H1 (cell line): ENCODE results near the gene GULP1. TPM values are rescaled to one million over a fixed set of nuclear protein-coding genes. Genes with fewer than 3 reads are reported as not detected.

ENCODE experiments used
- CTCF ChIA-PET: fragments of 300-600 bp; sonication (Branson Sonifier 250); formaldehyde crosslinking; loops from one replicate; lab custom pipeline; 2021; ENCODE audit not compliant: partially characterized antibody; lab: Charles Lee
- POLR2A ChIA-PET: fragments of 300-600 bp; sonication (Branson Sonifier 250); formaldehyde crosslinking; loops from one replicate; lab custom pipeline; 2021; ENCODE audit warnings: inconsistent platforms; ENCODE audit not compliant: partially characterized antibody; lab: Charles Lee
- DNase-seq, 2 experiments: peaks; one replicate each; pipeline versions ENCODE4 v3.0.0 to v3.0.0-alpha.2; 2010 to 2022; ENCODE audit warnings: low spot score in 2 of 2, low read depth in 1 of 2, mixed read lengths in 1 of 2
- FAIRE-seq: peaks from 2 replicates; lab custom pipeline; 2011; peaks lifted over from hg19 to GRCh38; lab: Jason Lieb, UNC
- H2AFZ ChIP-seq: 2 replicates; pipeline ENCODE4 v1.8.1; 2012; ENCODE audit warnings: low read length, inconsistent platforms
- H2AK5ac ChIP-seq: 2 replicates; pipeline ENCODE4 v1.6.1; 2013; ENCODE audit warnings: low read depth, low read length
- H2BK120ac ChIP-seq: replicated peaks from 2 replicates; pipeline ENCODE3; 2013; ENCODE audit warnings: low read depth, low read length, inconsistent platforms
- H2BK12ac ChIP-seq: 2 replicates; pipeline ENCODE4 v1.6.1; 2013; ENCODE audit warnings: low read depth, low read length
- H2BK15ac ChIP-seq: 2 replicates; pipeline ENCODE4 v1.6.1; 2013; ENCODE audit warnings: low read length
- H2BK20ac ChIP-seq: 2 replicates; pipeline ENCODE4 v1.6.1; 2013; ENCODE audit warnings: low read length
- H2BK5ac ChIP-seq: 2 replicates; pipeline ENCODE4 v1.6.1; 2013; ENCODE audit warnings: low read depth, low read length
- H3K14ac ChIP-seq: 2 replicates; pipeline ENCODE4 v1.6.1; 2013; ENCODE audit warnings: inconsistent platforms; ENCODE audit not compliant: insufficient read length
- H3K18ac ChIP-seq: 2 replicates; pipeline ENCODE4 v1.6.1; 2013; ENCODE audit warnings: low read length; ENCODE audit errors: extremely low read depth
- H3K23ac ChIP-seq: 2 replicates; pipeline ENCODE4 v1.6.1; 2013; ENCODE audit warnings: inconsistent platforms; ENCODE audit not compliant: insufficient read length
- H3K23me2 ChIP-seq: 2 replicates; pipeline ENCODE4 v1.6.1; 2013; ENCODE audit warnings: low read depth, low read length
- H3K27ac ChIP-seq: 2 replicates; pipeline ENCODE4 v1.6.1; 2011; ENCODE audit warnings: low read depth, low read length, inconsistent platforms
- H3K27me3 ChIP-seq, 4 experiments: replicated peaks in 1 of 4; 1 replicate in 1 of 4; 2 replicates in 3 of 4; pipeline versions ENCODE4 v1.6.1 to v1.8.1; 2011 to 2013; ENCODE audit warnings: low read length in 3 of 4, mild to moderate bottlenecking in 3 of 4, inconsistent platforms in 2 of 4, mixed read lengths in 2 of 4, moderate library complexity in 1 of 4; ENCODE audit not compliant: control insufficient read depth in 3 of 4, insufficient read depth in 3 of 4; ENCODE audit errors: extremely low read depth in 1 of 4
- H3K36me3 ChIP-seq, 4 experiments: 2 replicates each; pipeline versions ENCODE4 v1.6.1 to v1.8.1; 2011 to 2013; ENCODE audit warnings: mild to moderate bottlenecking in 4 of 4, low read length in 3 of 4, moderate library complexity in 2 of 4, control low read depth in 1 of 4, inconsistent platforms in 1 of 4; ENCODE audit not compliant: insufficient read depth in 4 of 4, control insufficient read depth in 2 of 4
- H3K4ac ChIP-seq: replicated peaks from 2 replicates; pipeline ENCODE3; 2013; ENCODE audit warnings: low read length, low read depth, mixed read lengths, inconsistent platforms; ENCODE audit not compliant: insufficient read length
- H3K4me1 ChIP-seq, 4 experiments: replicated peaks in 1 of 4; 1 replicate in 1 of 4; 2 replicates in 3 of 4; pipeline versions ENCODE4 v1.6.1 to v1.8.1; 2011 to 2013; ENCODE audit warnings: low read length in 3 of 4, inconsistent platforms in 2 of 4, mixed read lengths in 1 of 4; ENCODE audit not compliant: insufficient read depth in 4 of 4, control insufficient read depth in 3 of 4
- H3K4me2 ChIP-seq, 2 experiments: 2 replicates each; pipeline versions ENCODE4 v1.6.1 to v1.8.1; 2011 to 2013; ENCODE audit warnings: low read depth in 2 of 2, low read length in 2 of 2, control low read depth in 1 of 2, inconsistent platforms in 1 of 2, mild to moderate bottlenecking in 1 of 2; ENCODE audit not compliant: insufficient read depth in 1 of 2
- H3K4me3 ChIP-seq, 4 experiments: fragments of 200-600, 300-600 bp in 1 of 4; sonication (generic), shearing (Covaris generic), sonication (Bioruptor Twin) in 1 of 4; 2 replicates each; pipeline versions ENCODE4 v1.5.1 to v1.8.1; 2011 to 2016; ENCODE audit warnings: low read length in 4 of 4, low read depth in 3 of 4, control low read depth in 2 of 4, inconsistent platforms in 2 of 4, mild to moderate bottlenecking in 2 of 4, mixed read lengths in 1 of 4, moderate library complexity in 1 of 4; ENCODE audit not compliant: insufficient read depth in 2 of 4; ENCODE audit errors: extremely low read depth in 1 of 4
- H3K56ac ChIP-seq: replicated peaks from 2 replicates; pipeline ENCODE3; 2013; ENCODE audit warnings: low read depth, mild to moderate bottlenecking, mixed read lengths, low read length, inconsistent platforms; ENCODE audit not compliant: insufficient read length
- H3K79me1 ChIP-seq: 2 replicates; pipeline ENCODE4 v1.6.1; 2013; ENCODE audit warnings: low read depth, low read length, control low read depth
- H3K79me2 ChIP-seq, 2 experiments: 2 replicates each; pipeline versions ENCODE4 v1.6.1 to v1.8.1; 2012 to 2013; ENCODE audit warnings: low read length in 2 of 2, mild to moderate bottlenecking in 2 of 2, inconsistent platforms in 1 of 2; ENCODE audit not compliant: insufficient read depth in 2 of 2, control insufficient read depth in 1 of 2
- H3K9ac ChIP-seq, 4 experiments: replicated peaks in 1 of 4; 1 replicate in 1 of 4; 2 replicates in 3 of 4; pipeline versions ENCODE4 v1.6.1 to v1.8.1; 2011 to 2013; ENCODE audit warnings: low read depth in 3 of 4, low read length in 3 of 4, control low read depth in 2 of 4, mild to moderate bottlenecking in 2 of 4, moderate library complexity in 2 of 4, inconsistent platforms in 1 of 4; ENCODE audit errors: extremely low read depth in 1 of 4
- H3K9me3 ChIP-seq, 2 experiments: 2 replicates each; pipeline versions ENCODE4 v1.6.1 to v1.8.1; 2012 to 2013; ENCODE audit warnings: mild to moderate bottlenecking in 2 of 2, moderate library complexity in 2 of 2, control low read depth in 1 of 2, inconsistent platforms in 1 of 2, low read depth in 1 of 2, low read length in 1 of 2, mixed read lengths in 1 of 2; ENCODE audit not compliant: insufficient read depth in 2 of 2
- H4K20me1 ChIP-seq, 2 experiments: replicated peaks in 1 of 2; 2 replicates each; pipeline versions ENCODE3 to v1.8.1; 2011 to 2013; ENCODE audit warnings: inconsistent platforms in 2 of 2, low read length in 2 of 2, mild to moderate bottlenecking in 1 of 2; ENCODE audit not compliant: insufficient read depth in 2 of 2, control insufficient read depth in 1 of 2
- H4K5ac ChIP-seq: 2 replicates; pipeline ENCODE4 v1.6.1; 2013; ENCODE audit warnings: low read length, low read depth, mixed read lengths, inconsistent platforms; ENCODE audit not compliant: insufficient read length
- H4K8ac ChIP-seq: 2 replicates; pipeline ENCODE4 v1.8.0; 2013; ENCODE audit warnings: mild to moderate bottlenecking, moderate library complexity, low read length, inconsistent platforms; ENCODE audit not compliant: insufficient read depth; ENCODE audit errors: extremely low read depth
- H4K91ac ChIP-seq: replicated peaks from 2 replicates; pipeline ENCODE3; 2013; ENCODE audit warnings: low read length, mixed read lengths, inconsistent platforms; ENCODE audit not compliant: insufficient read length
- CBX5 ChIP-seq: fragments of 300-800, 300-1000 bp; sonication (generic); IDR thresholded peaks from 2 replicates; pipeline ENCODE4 v1.7.1; 2016; ENCODE audit warnings: antibody characterized with exemption, low read length, low read depth
- CHD2 ChIP-seq: IDR thresholded peaks from 2 replicates; pipeline ENCODE4 v1.6.1; 2012; ENCODE audit warnings: low read length, improper control_type of control experiment
- FOSL1 ChIP-seq: IDR thresholded peaks from 2 replicates; pipeline ENCODE4 v1.6.1; 2011; ENCODE audit warnings: mild to moderate bottlenecking, low read depth, low read length, moderate library complexity; ENCODE audit not compliant: insufficient read depth
- POLR2AphosphoS5 ChIP-seq: IDR thresholded peaks from 2 replicates; pipeline ENCODE4 v1.6.1; 2011; ENCODE audit warnings: low read depth, low read length
- WGBS, 2 experiments: shearing (Covaris generic) in 1 of 2; methylation state at CpG; one replicate each; pipeline versions ENCODE4 v1.1.6 to v1.1.7; 2013 to 2015; ENCODE audit warnings: low lambda C conversion rate in 2 of 2, mixed read lengths in 2 of 2, inconsistent platforms in 1 of 2, low coverage in 1 of 2, missing lambda C conversion rate in 1 of 2; ENCODE audit not compliant: insufficient replicate concordance in 2 of 2, insufficient coverage in 1 of 2, insufficient read length in 1 of 2; ENCODE audit errors: extremely low coverage in 1 of 2, missing lambda C conversion rate in 1 of 2; 5-methylcytosine and 5-hydroxymethylcytosine counted together
- polyA plus RNA-seq, 7 experiments: library from polyadenylated mRNA; depleted of rRNA in 3 of 7; stranded (reverse) in 5 of 7; unstranded in 2 of 7; fragments of >200 nt in 5 of 7; fragments of 200-250 nt in 2 of 7; gene quantifications; 1 replicate in 5 of 7; 2 replicates in 1 of 7; 4 replicates in 1 of 7; pipeline versions ENCODE4 v1.2.1 to v1.2.3, GENCODE V29; 2011 to 2013; ENCODE audit warnings: missing spikeins in 2 of 7, mixed read lengths in 2 of 7
- total RNA-seq: library from RNA; stranded (reverse); fragmentation: NEBNext Ultra II Directional; extraction: Animal tissue kit (Norgen Biotek cat#: 25700); gene quantifications from 2 replicates; pipeline ENCODE4 v1.2.1, GENCODE V29; 2021
- TF ChIP-seq, protein P1 (sequence below): IDR thresholded peaks from 2 replicates; pipeline ENCODE4 v1.6.1; 2011; ENCODE audit warnings: low read depth, mild to moderate bottlenecking, low read length; ENCODE audit not compliant: insufficient read depth

Gene GULP1
- total and polyA plus RNA-seq, 2 of the 8 experiments (the other 6 are each of a cell fraction or from before 2014, with no cell fraction given) = 69.7 to 139 TPM

DNA sequence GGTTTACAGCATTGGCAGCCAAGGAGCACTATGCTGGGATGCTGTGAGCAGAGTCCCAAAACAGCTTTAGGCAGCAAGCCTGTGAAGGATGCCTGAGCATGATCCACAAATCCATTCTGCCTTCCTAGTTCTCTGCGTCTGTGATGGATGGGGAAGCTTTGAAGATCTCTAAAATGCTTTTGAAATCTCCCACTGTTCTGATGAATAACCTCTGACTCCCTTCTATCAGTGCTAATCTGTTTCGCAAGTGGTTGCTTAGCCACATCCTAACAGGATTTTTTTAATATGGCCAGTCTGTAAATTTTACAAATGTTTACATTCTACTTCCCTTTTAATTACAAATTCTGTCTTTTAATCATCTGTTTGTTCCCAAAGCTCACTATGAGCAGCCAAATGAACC is 319.2 kb downstream of the GULP1 start:
- H3K18ac ChIP-seq = no peak overlapping the region
- no peak overlapping the region for H3K4me2 ChIP-seq
- no peaks in the 10 kb centered on the region for H3K27me3 ChIP-seq
- H3K79me1 ChIP-seq = no peaks in the 10 kb centered on the region
- no peak overlapping the region for H3K14ac ChIP-seq
- 100% methylated on average over 2 of the region's 2 CpGs; no CpG with 5 or more reads in 1 of the 2 experiments for WGBS, 2 experiments
- H3K4me1 ChIP-seq = no peaks in the 10 kb centered on the region
- H3K56ac ChIP-seq = no peak overlapping the region
- H3K9ac ChIP-seq = no peak overlapping the region
- H4K5ac ChIP-seq = no peak overlapping the region
- ChIA-PET POLR2A (no interaction called here), CTCF (no interaction called here)
- H2BK5ac ChIP-seq = no peak overlapping the region
- H3K27ac ChIP-seq = no peak overlapping the region
- H3K36me3 ChIP-seq = no peaks in the 10 kb centered on the region
- H3K4ac ChIP-seq = no peak overlapping the region
- H3K4me3 ChIP-seq = no peak overlapping the region
- H3K23ac ChIP-seq = no peak overlapping the region
- H2BK20ac ChIP-seq = no peak overlapping the region
- TF ChIP-seq, protein P1, sequence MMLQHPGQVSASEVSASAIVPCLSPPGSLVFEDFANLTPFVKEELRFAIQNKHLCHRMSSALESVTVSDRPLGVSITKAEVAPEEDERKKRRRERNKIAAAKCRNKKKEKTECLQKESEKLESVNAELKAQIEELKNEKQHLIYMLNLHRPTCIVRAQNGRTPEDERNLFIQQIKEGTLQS = no peak
- TF ChIP-seq POLR2AphosphoS5 (no peak), FOSL1 (no peak), CHD2 (no peak), CBX5 (no peak)
- no peaks in the 10 kb centered on the region; the same call in 1 of the 2 replicates for H3K23me2 ChIP-seq
- no peaks in the 10 kb centered on the region for H4K20me1 ChIP-seq
- no peak overlapping the region for H2BK15ac ChIP-seq
- 0 out of 4 replicates have a peak, but pooled peaks cover 0 to 2% of the 10 kb centered on the region in 2 experiments for H3K9me3 ChIP-seq
- FAIRE-seq (no peak), DNase-seq (no peak)
- H4K8ac ChIP-seq = no peak overlapping the region
- no peak overlapping the region for H2BK12ac ChIP-seq
- H2AK5ac ChIP-seq = no peak overlapping the region
- no peaks in the 10 kb centered on the region for H3K79me2 ChIP-seq
- H2AFZ ChIP-seq = no peak overlapping the region
- no peak overlapping the region for H4K91ac ChIP-seq
- no peak overlapping the region for H2BK120ac ChIP-seq
